Head of caudate nucleus (tissue), 42 donors: ENCODE results near the gene TESK1.

ENCODE experiments used
- DNase-seq, 42 donors: peaks; one replicate each; pipeline versions ENCODE4 v3.0.0 to v3.0.0-alpha.2; 2020 to 2021; ENCODE audit warnings: mixed read lengths in 7 of 42
- intact Hi-C: fragments of 100-400 bp; cut with DNase I; formaldehyde crosslinking; loops from one replicate; pipeline ENCODE4 v1.15.0; 2022

Gene TESK1, protein sequence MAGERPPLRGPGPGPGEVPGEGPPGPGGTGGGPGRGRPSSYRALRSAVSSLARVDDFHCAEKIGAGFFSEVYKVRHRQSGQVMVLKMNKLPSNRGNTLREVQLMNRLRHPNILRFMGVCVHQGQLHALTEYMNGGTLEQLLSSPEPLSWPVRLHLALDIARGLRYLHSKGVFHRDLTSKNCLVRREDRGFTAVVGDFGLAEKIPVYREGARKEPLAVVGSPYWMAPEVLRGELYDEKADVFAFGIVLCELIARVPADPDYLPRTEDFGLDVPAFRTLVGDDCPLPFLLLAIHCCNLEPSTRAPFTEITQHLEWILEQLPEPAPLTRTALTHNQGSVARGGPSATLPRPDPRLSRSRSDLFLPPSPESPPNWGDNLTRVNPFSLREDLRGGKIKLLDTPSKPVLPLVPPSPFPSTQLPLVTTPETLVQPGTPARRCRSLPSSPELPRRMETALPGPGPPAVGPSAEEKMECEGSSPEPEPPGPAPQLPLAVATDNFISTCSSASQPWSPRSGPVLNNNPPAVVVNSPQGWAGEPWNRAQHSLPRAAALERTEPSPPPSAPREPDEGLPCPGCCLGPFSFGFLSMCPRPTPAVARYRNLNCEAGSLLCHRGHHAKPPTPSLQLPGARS

DNA sequence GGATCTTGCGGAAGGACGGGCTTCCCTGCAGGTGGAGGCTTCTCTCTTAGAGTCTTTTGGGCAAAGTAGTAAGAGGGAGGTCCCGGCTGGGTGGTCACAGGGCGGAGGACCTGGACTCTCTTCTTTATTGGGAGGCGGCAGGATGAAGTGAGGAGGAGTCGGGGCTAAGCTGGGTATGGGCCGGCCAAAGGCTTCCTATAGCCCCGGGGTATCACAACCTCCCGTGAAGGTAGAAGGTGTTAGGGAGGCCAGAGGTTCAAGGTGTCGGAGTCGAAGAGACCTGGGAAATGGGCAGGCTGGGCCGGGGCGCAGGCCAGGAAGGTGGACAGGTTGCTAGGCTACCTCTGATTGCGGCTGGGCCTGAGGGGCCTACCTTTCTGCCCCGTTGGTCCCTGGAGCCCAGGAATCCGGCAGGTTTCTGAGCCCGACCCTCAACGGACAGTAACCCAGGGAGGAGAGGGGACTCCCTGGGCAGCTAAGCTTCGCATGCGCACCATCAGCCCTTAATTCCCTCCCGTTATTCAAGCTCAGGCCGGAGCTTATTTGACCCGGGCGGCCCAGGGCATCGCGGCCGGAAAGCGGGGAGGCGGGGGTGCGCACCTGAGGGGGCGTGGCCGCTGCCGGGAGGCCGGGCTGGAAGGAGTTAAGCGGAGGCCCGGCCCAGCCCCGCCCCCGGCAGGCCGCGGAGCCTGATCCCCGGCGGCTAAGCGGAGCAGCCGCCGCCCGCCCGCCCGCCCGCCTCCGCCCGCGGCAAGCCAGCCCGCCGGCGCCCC is at the start of gene TESK1:
TSS of gene TESK1 (plus strand) at position 685 of the 773 bp plus-strand sequence. CDS start 358 bp downstream, outside the sequence.
- intact Hi-C loops, result loop anchor here (2.0 to 10.0 kb wide), 3 partner anchors 42 to 123 kb away; no protein-coding TSS in a partner anchor
- DNase-seq, result peak in 39 of 42 donors; percentile 39 to 86 (median 69)

DNA sequence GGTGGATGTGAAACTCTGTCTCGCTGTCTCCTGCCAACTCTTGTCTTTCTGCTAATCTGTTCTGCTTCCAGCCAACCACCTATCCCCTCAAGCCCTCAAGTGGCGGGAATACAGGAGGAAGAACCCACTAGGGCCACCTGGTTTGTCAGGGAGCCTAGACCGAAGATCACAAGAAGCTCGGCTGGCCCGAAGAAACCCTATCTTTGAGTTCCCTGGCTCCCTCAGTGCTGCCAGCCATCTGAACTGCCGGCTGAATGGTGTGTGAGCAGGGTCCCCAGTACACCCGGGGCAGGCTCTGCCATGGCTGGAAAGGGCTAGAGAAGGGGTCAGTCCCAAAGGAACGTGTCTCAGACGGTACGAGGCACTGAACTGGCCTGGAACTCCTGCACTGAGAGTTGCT is 49.2 kb upstream of the TESK1 start:
- DNase-seq, result no peak
- intact Hi-C loops, result loop anchor here (2.0 to 10.0 kb wide), 2 partner anchors 49 to 65 kb away; partner anchors contain the start of genes RUSC2 and TESK1

DNA sequence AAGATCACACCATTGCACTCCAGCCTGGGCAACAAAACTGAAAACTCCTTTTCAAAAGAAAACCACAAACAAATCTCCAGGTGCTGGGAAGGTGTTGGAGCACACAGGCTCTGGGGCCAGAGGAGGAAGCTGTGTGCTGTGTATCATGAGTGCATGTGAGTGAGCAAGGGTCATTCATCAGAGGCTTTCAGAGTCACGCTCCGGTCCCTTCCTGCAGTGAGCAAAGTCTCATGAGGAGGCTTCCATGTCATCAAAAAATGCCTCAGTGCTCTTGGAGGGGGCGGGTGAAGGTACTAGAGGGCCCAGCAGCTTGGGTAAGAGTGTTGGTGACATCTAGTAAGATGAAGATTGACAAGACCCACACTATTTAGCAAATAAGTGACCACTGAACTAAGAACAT is 48.3 kb upstream of the TESK1 start:
- intact Hi-C loops, result loop anchor here (10.0 kb wide), 1 partner anchor 48 kb away; the partner anchor contains the start of gene TESK1

DNA sequence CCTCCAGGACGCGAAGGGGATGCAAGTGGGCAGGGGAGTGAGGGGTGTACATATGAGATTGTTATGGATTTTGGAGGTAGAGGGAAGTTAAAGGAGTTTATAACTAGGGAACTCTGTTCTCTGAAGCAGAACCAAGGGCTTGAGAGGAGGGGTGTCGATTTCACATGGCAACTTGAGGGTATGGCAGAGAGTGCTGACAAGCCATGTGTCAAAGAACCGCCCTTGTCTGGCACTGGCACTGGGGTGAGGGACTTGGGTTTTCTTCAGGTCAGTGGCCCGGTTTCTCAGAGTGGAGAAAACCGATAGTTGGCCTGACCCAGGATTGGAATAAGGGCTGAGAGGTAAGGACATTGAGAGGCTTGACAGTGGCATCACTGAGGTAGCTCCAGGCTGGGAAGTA is 47.7 kb upstream of the TESK1 start:
- DNase-seq, result no peak
- intact Hi-C loops, result loop anchor here (10.0 kb wide), 1 partner anchor 47 kb away; the partner anchor contains the start of gene TESK1

More for the DNA sequence above, 48.3 kb upstream of the TESK1 start:
- no peak for DNase-seq

DNA sequence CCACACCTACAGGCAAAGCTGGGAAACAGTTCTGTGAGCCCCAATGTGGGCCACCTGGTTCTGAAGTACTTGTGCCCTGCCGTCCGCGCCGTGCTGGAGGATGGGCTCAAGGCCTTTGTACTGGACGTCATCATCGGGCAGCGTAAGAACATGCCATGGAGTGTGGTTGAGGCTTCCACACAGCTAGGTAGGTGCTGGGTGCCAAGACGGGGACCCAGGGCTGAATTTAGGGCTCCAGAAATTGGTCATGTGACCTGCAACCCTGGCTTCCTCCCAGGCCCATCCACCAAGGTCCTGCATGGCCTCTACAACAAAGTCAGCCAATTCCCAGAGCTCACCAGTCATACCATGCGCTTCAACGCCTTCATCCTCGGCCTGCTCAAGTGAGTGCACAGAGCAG is 46.9 kb upstream of the TESK1 start:
- intact Hi-C loops, result loop anchor here (10.0 kb wide), 1 partner anchor 47 kb away; the partner anchor contains the start of gene TESK1

DNA sequence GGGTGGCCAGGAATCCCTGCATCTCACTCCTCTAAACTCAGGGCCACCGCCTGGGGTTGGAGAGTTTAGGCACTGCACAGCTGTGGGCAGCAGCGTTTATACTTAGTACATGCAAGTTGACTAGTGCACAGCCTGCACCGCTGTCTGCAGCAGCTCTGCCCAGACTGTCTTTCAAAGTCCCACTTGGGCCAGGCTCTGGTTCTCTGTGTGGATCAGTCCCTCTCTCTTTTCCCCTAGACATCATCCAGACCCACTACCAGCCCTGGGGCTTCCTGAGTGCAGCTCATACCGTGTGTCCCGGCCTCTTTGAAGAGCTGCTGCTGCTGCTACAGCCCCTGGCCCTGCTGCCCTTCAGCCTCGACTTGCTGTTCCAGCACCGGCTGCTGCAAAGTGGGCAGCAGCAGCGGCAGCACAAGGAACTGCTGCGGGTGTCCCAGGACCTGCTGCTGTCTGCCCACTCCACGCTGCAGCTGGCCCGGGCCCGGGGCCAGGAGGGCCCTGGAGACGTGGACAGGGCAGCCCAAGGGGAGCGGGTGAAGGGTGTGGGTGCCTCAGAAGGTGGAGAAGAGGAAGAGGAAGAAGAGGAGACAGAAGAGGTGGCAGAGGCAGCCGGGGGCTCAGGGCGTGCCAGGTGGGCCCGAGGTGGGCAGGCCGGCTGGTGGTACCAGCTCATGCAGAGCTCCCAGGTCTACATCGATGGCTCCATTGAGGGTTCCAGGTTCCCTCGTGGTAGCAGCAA is 45.1 kb upstream of the TESK1 start:
- DNase-seq, result no peak
- intact Hi-C loops, result loop anchor here (10.0 kb wide), 1 partner anchor 45 kb away; the partner anchor contains the start of gene TESK1

More for the DNA sequence above, 46.9 kb upstream of the TESK1 start:
- no peak for DNase-seq

DNA sequence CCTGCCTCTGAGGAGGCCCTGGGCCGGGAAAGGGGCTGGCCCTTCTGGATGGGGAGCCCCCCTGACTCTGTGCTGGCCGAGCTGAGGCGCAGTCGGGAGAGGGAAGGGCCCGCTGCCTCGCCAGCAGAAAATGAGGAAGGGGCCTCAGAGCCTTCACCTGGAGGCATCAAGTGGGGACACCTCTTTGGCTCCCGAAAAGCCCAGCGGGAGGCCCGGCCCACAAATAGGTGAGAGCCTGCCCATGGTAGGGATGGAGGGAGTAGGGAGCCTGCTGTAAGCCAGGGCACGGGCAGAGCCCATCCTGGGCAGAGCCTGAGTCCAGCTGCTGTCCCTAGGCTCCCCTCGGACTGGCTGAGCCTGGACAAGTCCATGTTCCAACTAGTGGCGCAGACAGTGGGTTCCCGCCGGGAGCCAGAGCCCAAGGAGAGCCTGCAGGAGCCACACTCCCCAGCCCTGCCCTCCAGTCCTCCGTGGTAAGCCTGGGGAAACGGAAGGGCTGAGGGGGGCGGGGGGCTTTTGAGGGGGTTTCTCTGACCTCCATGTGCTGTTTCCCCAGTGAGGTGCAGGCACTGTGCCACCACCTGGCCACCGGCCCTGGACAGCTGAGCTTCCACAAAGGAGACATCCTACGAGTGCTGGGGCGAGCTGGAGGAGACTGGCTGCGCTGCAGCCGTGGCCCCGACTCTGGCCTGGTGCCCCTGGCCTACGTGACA is 44.3 kb upstream of the TESK1 start:
- intact Hi-C loops, result no loop called here
- peak in 2 of 42 donors; percentile 14 to 20 for DNase-seq

DNA sequence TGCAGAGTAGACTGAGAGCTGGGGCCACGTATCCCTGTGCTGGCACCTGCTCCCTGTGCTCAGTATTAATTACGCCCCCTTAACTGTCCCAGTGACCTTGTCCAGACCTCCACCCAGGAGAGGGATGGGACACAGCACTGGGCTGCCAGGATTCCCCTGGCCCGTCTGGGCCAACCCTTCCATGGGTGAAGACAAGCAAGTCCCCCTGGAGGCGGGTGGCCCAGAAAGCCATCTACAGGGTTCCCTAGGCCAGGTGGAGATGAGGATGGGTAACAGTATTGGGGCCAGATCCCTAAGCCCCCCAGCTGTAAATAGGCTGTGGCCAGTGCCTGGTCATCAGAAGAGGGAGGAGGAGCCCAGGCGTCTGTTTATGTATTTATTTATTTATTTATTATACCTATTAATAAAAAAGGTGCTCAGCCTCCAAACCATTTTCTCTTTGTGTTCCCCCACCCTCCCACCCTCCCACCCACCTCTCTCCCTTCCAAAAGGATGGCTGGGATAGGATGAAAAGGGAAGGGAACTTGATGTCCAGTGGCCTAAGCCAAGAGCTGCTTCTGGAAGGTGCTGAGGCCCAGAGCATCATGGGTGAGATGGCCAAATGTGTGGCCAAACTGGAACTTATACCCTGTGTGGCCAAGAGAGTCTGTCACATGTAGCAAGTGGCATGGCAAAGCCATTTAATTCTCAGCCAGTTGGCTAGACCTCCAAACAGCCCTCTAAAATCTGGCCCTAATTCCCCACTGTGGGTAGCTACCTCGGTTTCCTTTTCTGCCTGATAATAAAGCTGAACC is 43.4 kb upstream of the TESK1 start:
- DNase-seq, result no peak
- intact Hi-C loops, result no loop called here

DNA sequence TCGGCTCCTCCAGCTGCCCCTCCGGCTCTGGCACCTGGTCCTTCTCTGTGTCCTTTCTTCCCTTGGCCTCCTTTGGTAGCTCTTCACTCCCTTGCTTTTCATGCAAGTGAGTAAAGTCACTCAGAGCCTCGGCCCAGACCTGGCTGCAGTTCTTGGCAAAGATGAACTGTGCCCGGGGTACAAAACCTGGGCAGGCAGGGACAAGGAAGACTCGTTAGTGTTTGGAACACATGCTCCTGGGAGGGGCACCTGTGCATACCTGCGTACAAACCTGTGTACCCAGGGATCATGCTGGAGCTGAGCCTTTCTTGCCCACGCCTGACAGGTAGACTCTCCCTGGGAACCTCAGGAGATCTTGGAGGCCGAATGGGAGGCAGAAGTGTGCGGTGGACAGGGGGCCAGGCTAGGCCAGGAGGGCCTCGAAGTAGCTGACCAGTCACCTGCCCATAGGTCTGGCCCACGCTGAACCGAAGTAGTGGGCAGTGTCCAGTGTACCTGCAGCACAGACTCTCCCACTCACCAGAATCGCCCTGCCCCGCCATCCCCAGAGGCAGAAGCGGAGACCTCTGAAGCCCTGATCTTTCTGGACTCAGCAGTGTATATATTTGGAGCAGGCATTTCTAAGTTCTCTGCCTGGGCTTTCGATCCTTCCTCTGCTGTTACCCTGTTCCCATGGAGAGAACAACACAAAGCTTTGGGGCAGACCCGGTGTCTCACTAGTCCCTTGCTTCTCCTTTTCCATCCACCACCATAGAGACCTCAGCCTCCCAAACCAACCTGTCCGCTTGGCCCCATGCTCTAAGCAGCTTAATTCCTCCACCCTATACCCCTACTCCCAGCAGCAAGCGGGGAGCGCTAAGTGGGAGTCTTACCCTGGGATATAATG is 41.9 kb upstream of the TESK1 start:
- DNase-seq, result no peak
- intact Hi-C loops, result no loop called here

DNA sequence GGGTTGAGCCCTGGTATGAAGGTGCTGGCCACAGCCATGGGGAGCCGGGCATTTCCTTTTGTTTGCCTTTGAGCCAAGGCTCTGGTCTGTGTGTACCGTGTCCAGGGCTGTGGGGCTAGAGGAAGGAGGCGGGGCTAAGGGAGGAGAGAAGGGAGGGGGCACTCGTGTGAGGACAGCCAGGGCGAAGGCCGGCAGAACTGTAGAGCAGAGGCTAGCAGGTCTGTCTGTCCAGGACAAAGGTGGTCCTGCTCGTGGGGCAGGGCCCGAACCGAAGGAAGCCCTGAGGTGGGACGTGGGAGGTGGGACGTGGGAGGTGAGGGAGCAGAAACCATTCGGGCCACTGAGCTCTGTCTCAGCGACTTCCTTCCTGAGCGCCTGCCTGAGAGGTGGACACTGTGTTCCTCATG is 41.3 kb upstream of the TESK1 start:
- DNase-seq, result peak in 3 of 42 donors; percentile 7 to 28 (median 9)
- intact Hi-C loops, result no loop called here

DNA sequence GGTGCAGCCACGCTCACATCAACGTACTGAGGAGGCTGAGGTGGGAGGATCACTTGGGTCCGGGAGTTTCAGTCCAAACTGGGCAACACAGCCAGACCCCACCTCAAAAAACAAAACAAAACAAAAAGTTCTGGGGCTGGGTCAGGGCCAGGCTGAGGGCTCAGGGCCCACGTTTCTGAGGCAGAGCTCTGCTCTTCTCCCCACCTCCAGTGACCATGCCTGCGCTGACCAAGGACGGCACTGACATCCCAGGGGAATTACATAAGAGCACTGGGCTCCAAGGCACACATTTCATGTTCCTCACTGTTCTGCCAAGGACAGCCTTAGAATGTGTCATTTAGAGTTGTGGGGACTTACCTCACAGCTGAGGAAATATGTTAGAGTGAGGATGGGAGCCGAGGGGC is 40.4 kb upstream of the TESK1 start:
- intact Hi-C loops, result no loop called here
- DNase-seq, result no peak

DNA sequence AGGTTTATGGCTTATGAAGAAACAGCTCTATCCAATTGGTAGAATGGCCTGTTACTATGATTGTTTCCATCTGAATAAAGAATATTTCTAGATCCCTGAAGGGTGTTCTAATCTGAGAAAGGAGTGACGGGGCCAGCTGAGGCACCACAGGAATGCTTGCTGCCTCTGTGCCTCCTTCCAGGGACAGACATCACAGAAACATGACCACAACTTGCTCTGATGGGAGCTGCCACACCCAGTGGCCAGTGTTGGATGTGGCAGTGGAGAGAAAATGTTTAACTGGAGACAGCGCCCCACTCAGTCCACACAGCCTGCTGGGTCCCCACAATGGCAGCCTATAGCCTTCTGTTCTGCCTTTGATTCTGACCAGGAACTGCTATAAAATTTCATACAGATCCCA is 38.6 kb upstream of the TESK1 start:
- no peak for DNase-seq
- intact Hi-C loops, result no loop called here

DNA sequence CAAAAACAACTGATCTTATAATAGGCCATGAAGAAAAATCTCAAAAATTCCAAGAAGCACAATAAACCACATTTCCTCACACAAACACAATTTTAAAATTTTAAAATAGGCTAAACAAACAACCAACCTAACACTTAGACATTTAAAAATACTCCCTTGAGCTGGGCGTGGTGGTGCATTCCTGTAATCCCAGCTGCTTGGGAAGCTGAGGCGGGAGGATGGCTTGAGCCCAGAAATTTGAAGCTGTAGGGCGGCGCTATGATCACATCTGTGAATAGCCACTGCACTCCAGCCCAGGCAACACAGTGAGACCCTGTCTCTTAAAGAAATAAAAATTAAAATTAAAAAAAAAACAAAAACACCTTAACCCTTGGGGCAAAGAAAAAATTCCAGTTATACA is 36.9 kb upstream of the TESK1 start:
- intact Hi-C loops, result no loop called here
- no peak for DNase-seq

DNA sequence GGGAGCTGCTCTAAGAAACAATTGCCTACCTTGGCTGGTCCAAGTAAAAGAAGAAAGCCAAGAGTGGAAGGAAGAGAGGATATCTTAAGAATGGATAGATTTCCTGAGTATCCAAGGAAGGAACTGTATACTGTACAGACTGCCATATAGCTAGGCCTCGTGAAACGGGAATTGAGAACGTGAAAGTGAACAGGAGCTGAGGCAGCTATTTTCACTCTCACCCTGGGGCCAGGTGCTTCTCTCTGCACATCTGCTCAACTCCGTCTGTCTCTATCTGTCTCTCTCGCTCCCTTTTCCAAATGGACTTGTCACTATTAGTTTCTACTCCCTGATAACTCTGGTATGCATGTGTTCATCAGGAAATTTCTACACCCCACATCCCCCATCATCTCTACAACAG is 35.9 kb upstream of the TESK1 start:
- no peak for DNase-seq
- intact Hi-C loops, result no loop called here

DNA sequence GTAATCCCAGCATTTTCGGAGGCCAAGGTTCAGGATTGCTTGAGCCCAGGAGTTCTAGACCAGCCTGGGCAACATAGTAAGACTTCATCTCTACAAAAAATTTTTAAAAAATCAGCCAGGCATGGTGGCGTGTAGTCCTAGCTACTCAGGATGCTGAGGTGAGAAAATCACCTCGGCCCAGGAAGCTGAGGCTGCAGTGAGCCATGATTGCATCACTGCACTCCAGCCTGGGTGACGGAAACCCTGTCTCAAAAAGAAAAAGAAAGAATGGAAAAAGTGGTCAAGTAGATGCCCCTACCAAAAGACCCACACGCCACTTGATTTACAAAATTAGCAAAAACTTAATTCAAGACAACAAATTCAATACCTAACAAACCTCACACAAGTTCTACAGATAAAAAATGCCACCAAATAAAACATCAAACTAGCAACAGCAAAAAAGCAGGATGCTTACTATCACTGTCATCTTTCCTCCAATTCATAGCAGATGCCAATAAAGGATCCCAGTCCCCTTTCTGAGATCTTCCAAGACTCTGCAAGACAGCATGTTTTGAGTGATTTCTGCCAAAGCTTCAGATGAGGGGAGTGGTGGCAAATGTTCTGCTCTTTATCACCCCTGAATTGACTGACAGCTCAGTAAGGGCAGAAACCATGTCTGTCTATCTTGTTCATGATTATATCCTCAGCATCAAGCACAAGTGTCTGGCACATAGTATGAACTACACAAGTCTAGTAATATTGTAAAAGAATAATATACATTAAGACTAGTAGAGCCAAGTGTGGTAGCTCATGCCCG is 34.2 kb upstream of the TESK1 start:
- intact Hi-C loops, result no loop called here
- DNase-seq, result no peak
